Measurements from ENCODE around the gene UFM1. TPM values are rescaled to one million over a fixed set of nuclear protein-coding genes. Genes with fewer than 3 reads are reported as not detected.

Gene UFM1
- total RNA-seq (10 to 100 TPM; 14.6 to 40.8 (median 27.9) TPM), polyA plus RNA-seq (10 to 100 TPM; 17.3 to 35.4 TPM)
- long read RNA-seq, donor 1, transcript UFM1-201 (6 exons, 3,138 nt) = major isoform, 50 of 74 reads
- long read RNA-seq, donor 1, partial matches to known transcripts = 11 of 74 reads
- long read RNA-seq, donor 1, other reads (novel, unspliced or antisense) = 12 of 74 reads
- long read RNA-seq, donor 2, transcript UFM1-201 (6 exons, 3,138 nt) = major isoform, 137 of 182 reads
- long read RNA-seq, donor 2, partial matches to known transcripts = 16 of 182 reads
- long read RNA-seq, donor 2, other reads (novel, unspliced or antisense) = 24 of 182 reads
- long read RNA-seq, donor 3, transcript UFM1-201 (6 exons, 3,138 nt) = major isoform, 37 of 60 reads
- long read RNA-seq, donor 3, partial matches to known transcripts = 9 of 60 reads
- long read RNA-seq, donor 3, other reads (novel, unspliced or antisense) = 14 of 60 reads

DNA sequence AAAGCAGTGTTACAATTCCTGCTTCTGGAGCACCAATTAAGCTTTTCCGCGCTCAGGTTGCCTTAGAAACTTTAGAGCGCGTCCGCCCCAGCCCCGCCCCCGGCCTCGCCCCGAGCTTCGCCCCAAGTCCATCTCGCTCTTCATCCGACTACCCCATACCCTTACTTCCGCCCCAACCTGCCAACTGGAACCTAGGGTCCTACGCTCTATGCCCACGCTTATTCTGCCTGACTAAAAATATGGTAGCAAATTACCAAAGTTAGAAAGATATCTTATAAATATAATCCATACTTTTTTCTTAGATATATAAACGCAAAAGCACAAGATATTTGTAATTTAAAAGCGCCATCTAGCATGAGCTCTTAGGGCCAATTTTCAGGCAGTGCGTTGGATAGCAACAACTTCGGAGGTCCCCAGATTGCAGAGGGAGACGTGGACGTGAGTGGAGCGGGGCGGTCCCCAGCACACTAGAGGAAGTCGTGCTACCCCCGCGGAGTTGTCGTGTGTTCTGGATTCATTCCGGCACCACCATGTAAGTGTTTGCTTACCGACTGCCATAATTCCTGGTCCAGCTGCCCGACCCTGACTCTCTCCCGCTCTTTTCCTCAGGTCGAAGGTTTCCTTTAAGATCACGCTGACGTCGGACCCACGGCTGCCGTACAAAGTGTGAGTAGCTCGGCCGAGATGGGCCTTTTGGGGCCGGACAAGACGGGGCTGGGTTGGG, at the start of gene UFM1:
TSS of gene UFM1 (plus strand) at position 462 of the 724 bp plus-strand sequence. CDS start at position 531, 69 bp downstream.
- peak within 1 kb of the TSS; percentile 62 to 88 (median 81) for H3K4me3 ChIP-seq
- peak; percentile 91 to 95 (median 94) for DNase-seq
- peak; percentile 99 to 100 (median 99) for ATAC-seq
- H3K27me3 ChIP-seq = no peaks in the 10 kb centered on the region
- H3K27ac ChIP-seq = peak within 1 kb of the TSS; percentile 82 to 93 (median 88)
- peaks cover 0 to 35% (median 13%) of the 10 kb centered on the region in 9 donors for H3K36me3 ChIP-seq
- peaks cover 0 to 27% (median 17%) of the 10 kb centered on the region in 12 donors for H3K4me1 ChIP-seq
- intact Hi-C loops (cut with DNase I) = loop anchor here in 2 of 10 donors (10.0 kb wide), 2 partner anchors 65 to 1285 kb away; no protein-coding TSS in a partner anchor
- no peaks in the 10 kb centered on the region for H3K9me3 ChIP-seq
- TF ChIP-seq POLR2A (IDR thresholded peaks at IDR 0.05) (peak in 1 of 2 donors; percentile 36), CTCF (IDR thresholded peaks at IDR 0.05) (no peak)
- 0 to 1% (median 1%) methylated on average over 40 to 41 of the region's 41 CpGs for WGBS, 4 donors

- H3K27ac ChIP-seq = no peak overlapping the region
- no peaks in the 10 kb centered on the region for H3K36me3 ChIP-seq
- H3K27me3 ChIP-seq = no peaks in the 10 kb centered on the region
- no peak for ATAC-seq
- H3K4me1 ChIP-seq = no peaks in the 10 kb centered on the region
- 90 to 94% (median 93%) methylated on average over 4 of the region's 4 CpGs for WGBS, 4 donors
- no peak for DNase-seq
- intact Hi-C loops (cut with DNase I) = no loop called here
- no peak overlapping the region for H3K4me3 ChIP-seq
- no peak for TF ChIP-seq CTCF (IDR thresholded peaks at IDR 0.05)
- no peak for TF ChIP-seq POLR2A (IDR thresholded peaks at IDR 0.05)
- H3K9me3 ChIP-seq = no peaks in the 10 kb centered on the region
Measured at GRCh38 chr13:38301236-38301635, 48.4 kb upstream of the UFM1 start.

DNA sequence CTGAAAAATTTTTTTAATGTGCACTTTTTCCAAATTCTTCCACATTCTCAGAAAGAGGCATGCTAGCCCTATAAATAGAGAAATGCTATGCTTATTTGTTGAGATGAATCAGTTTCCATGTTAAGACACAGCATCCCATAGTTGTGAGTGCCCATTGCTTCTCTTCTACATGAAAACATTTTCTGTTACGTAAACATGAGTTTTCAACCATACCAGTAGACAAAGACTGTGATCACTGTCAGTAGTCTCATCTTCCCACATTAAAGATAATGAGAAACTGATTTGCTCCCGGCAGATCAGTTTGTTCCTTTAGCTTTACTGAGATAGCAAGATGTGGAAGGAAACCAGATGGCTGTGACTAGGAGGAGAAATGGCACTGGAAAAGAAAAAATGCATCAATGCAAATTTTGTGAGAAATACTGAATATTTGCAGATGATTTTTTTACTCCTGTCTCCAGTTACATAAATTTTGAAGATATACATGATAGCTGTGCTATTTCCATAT, 45.8 kb upstream of the UFM1 start:
- no peak for DNase-seq
- no peak for ATAC-seq
- no peak overlapping the region for H3K27ac ChIP-seq

More for the DNA sequence above, 45.8 kb upstream of the UFM1 start:
- H3K27me3 ChIP-seq = no peaks in the 10 kb centered on the region
- intact Hi-C loops (cut with DNase I) = no loop called here
- no peaks in the 10 kb centered on the region for H3K36me3 ChIP-seq
- H3K9me3 ChIP-seq = no peaks in the 10 kb centered on the region
- 44 to 46% (median 45%) methylated on average over 2 of the region's 2 CpGs for WGBS, 4 donors
- H3K4me1 ChIP-seq = no peaks in the 10 kb centered on the region
- H3K4me3 ChIP-seq = no peak overlapping the region
- TF ChIP-seq CTCF (IDR thresholded peaks at IDR 0.05) = no peak
- TF ChIP-seq POLR2A (IDR thresholded peaks at IDR 0.05) = no peak
